AG04449 (cell line): ENCODE measurements around the gene DCDC2C.

Source experiments
- CTCF ChIA-PET: fragments of 350-600 bp; formaldehyde crosslinking; extraction: SDS; loops from one replicate; lab custom pipeline; 2021; ENCODE audit warnings: antibody characterized with exemption; lab: Yijun Ruan, JAX
- POLR2A ChIA-PET: fragments of 400-600, 350-600 bp; formaldehyde crosslinking; extraction: SDS; loops from one replicate; lab custom pipeline; 2020; ENCODE audit warnings: antibody characterized with exemption, inconsistent platforms; lab: Yijun Ruan, JAX
- DNase-seq: peaks from one replicate; pipeline ENCODE4 v3.0.0-alpha.2; 2010; ENCODE audit warnings: low read depth, low spot score
- H3K4me3 ChIP-seq: 2 replicates; pipeline ENCODE4 v1.5.1; 2011; ENCODE audit warnings: low read depth, mild to moderate bottlenecking, control low read depth, low read length
- CTCF ChIP-seq: IDR thresholded peaks from one replicate; pipeline ENCODE4 v1.5.1; 2011; ENCODE audit warnings: mild to moderate bottlenecking, moderate library complexity, low read length, control low read depth, inconsistent platforms; ENCODE audit not compliant: insufficient read depth; ENCODE audit errors: missing control alignments

DCDC2C gene

GRCh38 chr2:3742743-3743508 lies 39.6 kb downstream of the DCDC2C start:
- ChIA-PET POLR2A (no interaction called here), CTCF (interaction anchor here (1.2 kb wide), 1 partner anchor 15 kb away, joined by 4 read pairs; no protein-coding TSS in a partner anchor)
- no peak overlapping the region for H3K4me3 ChIP-seq
- TF ChIP-seq CTCF = no peak
- no peak for DNase-seq

- DNase-seq = no peak
- TF ChIP-seq CTCF = no peak
- POLR2A ChIA-PET = no interaction called here
- CTCF ChIA-PET = interaction anchor here (1.2 kb wide), 1 partner anchor 16 kb away, joined by 4 read pairs; no protein-coding TSS in a partner anchor
- H3K4me3 ChIP-seq = no peak overlapping the region
These were observed 40.7 kb downstream of the DCDC2C start for GRCh38 chr2:3743951-3744555.

GRCh38 chr2:3745920-3746319 lies 42.5 kb downstream of the DCDC2C start:
- CTCF ChIA-PET = interaction anchor here (1.2 kb wide), 1 partner anchor 35 kb away, joined by 3 read pairs; no protein-coding TSS in a partner anchor
- DNase-seq = no peak
- no peak overlapping the region for H3K4me3 ChIP-seq
- POLR2A ChIA-PET = no interaction called here
- TF ChIP-seq CTCF = no peak

GRCh38 chr2:3747032-3747654 lies 43.8 kb downstream of the DCDC2C start:
- ChIA-PET CTCF (no interaction called here), POLR2A (no interaction called here)
- DNase-seq = no peak
- no peak overlapping the region for H3K4me3 ChIP-seq
- TF ChIP-seq CTCF = no peak

GRCh38 chr2:3747826-3748225 lies 44.5 kb downstream of the DCDC2C start:
- TF ChIP-seq CTCF = no peak
- POLR2A ChIA-PET = no interaction called here
- no peak for DNase-seq
- CTCF ChIA-PET = no interaction called here
- H3K4me3 ChIP-seq = no peak overlapping the region

GRCh38 chr2:3749201-3749600 lies 45.8 kb downstream of the DCDC2C start:
- no peak for TF ChIP-seq CTCF
- ChIA-PET CTCF (no interaction called here), POLR2A (no interaction called here)

More at GRCh38 chr2:3749201-3749600, 45.8 kb downstream of the DCDC2C start:
- no peak overlapping the region for H3K4me3 ChIP-seq
- DNase-seq = no peak
